HG03342 (cell line): ENCODE results near the gene EXTL2.
"Not testable (repeated sequence)": the region's sequence is repeated elsewhere in the genome, so short reads cannot be mapped to it uniquely, and the experiment has no call there.

Experiments
- ATAC-seq: cut with Tn5 transposase; IDR thresholded peaks from one replicate; pipeline ENCODE4 v1.9.1; 2021; ENCODE audit warnings: mild to moderate bottlenecking, moderate library complexity; ENCODE audit not compliant: unreplicated experiment

EXTL2 gene

GRCh38 chr1:100861379-100861778, 33.3 kb downstream of the EXTL2 start:
- no peak for ATAC-seq

GRCh38 chr1:100860397-100860991, 34.1 kb downstream of the EXTL2 start:
- no peak for ATAC-seq

- not testable (repeated sequence) for ATAC-seq
Measured at GRCh38 chr1:100855116-100855515, 39.5 kb downstream of the EXTL2 start.

- ATAC-seq, result no peak
Measured at GRCh38 chr1:100852976-100853375, 41.7 kb downstream of the EXTL2 start.

- ATAC-seq, result no peak
Measured at GRCh38 chr1:100851726-100852125, 42.9 kb downstream of the EXTL2 start.

GRCh38 chr1:100847361-100848082, 47.1 kb downstream of the EXTL2 start:
- ATAC-seq, result no peak

- ATAC-seq, result not testable (repeated sequence)
Measured at GRCh38 chr1:100843160-100843559, 51.5 kb downstream of the EXTL2 start.

- ATAC-seq, result no peak
Measured at GRCh38 chr1:100835866-100836842, 58.5 kb downstream of the EXTL2 start.

GRCh38 chr1:100834777-100835660, 59.6 kb downstream of the EXTL2 start:
- ATAC-seq, result peak; percentile 76

GRCh38 chr1:100832694-100833428, 61.8 kb downstream of the EXTL2 start:
- no peak for ATAC-seq

GRCh38 chr1:100825666-100826065, 69.0 kb downstream of the EXTL2 start:
- not testable (repeated sequence) for ATAC-seq
